HT1080 (cell line): ENCODE measurements around the gene TEAD3. TPM values are rescaled to one million over a fixed set of nuclear protein-coding genes. Genes with fewer than 3 reads are reported as not detected.

Experiments
- small RNA-seq: library from RNA; depleted of rRNA; stranded (forward); fragments of <200 nt; gene quantifications from one replicate; pipeline ENCODE3, GENCODE V24; 2014
- total RNA-seq: library from RNA; depleted of rRNA; stranded (reverse); fragments of >200 nt; shearing (Covaris generic); gene quantifications from 2 replicates; pipeline ENCODE4 v1.2.3, GENCODE V29; 2014; rRNA removed

The TEAD3 gene
- total RNA-seq, 1 experiment from 2014 or later, result 3.8 TPM

Small RNAs within 50 kb of the gene (small RNA-seq; reads per million reads assigned to genes)
- gene MIR7111, result not detected

Other genes starting within 250 kb of the TEAD3 start
- gene ZNF76, start 237.3 kb downstream of the TEAD3 start, total RNA-seq, result 11.6 and 14.0 TPM in 2 replicates
- 8.9 and 9.1 TPM in 2 replicates for gene DEF6, start 199.3 kb downstream of the TEAD3 start, total RNA-seq
- 11.1 and 13.4 TPM in 2 replicates for gene PPARD, start 154.5 kb downstream of the TEAD3 start, total RNA-seq
- 15.5 and 16.0 TPM in 2 replicates for gene FANCE, start 44.7 kb downstream of the TEAD3 start, total RNA-seq
- gene RPL10A, start 28.7 kb downstream of the TEAD3 start, total RNA-seq, result 2,516 and 3,111 TPM in 2 replicates
- not detected in 2 replicates for gene TULP1, start 15.8 kb upstream of the TEAD3 start, total RNA-seq
- 9.3 and 15.2 TPM in 2 replicates for gene FKBP5, start 191.8 kb upstream of the TEAD3 start, total RNA-seq
- not detected in 2 replicates for gene ARMC12, start 240.0 kb upstream of the TEAD3 start, total RNA-seq